PC-9 (cell line): ENCODE results near the gene MAST2. TPM values are rescaled to one million over a fixed set of nuclear protein-coding genes. Genes with fewer than 3 reads are reported as not detected.

Experiments
- BruUV-seq: library from RNA; stranded (reverse); fragments of 400-500 nt; replicated peaks from 2 replicates; lab custom pipeline; 2021; lab: Mats Ljungman, UMichigan
- CTCF ChIA-PET: fragments of 300-600 bp; sonication (Branson Sonifier 250); formaldehyde crosslinking; loops from one replicate; lab custom pipeline; 2022; ENCODE audit warnings: antibody characterized with exemption; lab: Charles Lee
- POLR2A ChIA-PET: fragments of 300-600 bp; sonication (Branson Sonifier 250); formaldehyde crosslinking; loops from one replicate; lab custom pipeline; 2022; ENCODE audit warnings: antibody characterized with exemption; ENCODE audit not compliant: unreplicated experiment; lab: Charles Lee
- DNase-seq, 2 experiments: peaks; one replicate each; pipeline versions ENCODE4 v3.0.0 to v3.0.0-alpha.2; 2015 to 2022; ENCODE audit warnings: mixed read lengths in 1 of 2
- H2AFZ ChIP-seq: fragments of 200-600 bp; sonication (generic); 2 replicates; pipeline ENCODE4 v1.8.1; 2017; ENCODE audit warnings: antibody characterized with exemption
- H3F3A ChIP-seq: fragments of 200-600 bp; sonication (generic); 2 replicates; pipeline ENCODE4 v1.8.1; 2017; ENCODE audit warnings: antibody characterized with exemption, mild to moderate bottlenecking, low read depth; ENCODE audit not compliant: insufficient read depth
- H3K27ac ChIP-seq: fragments of 200-600 bp; sonication (generic); 2 replicates; pipeline ENCODE4 v1.6.1; 2016; ENCODE audit warnings: mixed run types
- H3K27me3 ChIP-seq: fragments of 200-600 bp; sonication (generic); 2 replicates; pipeline ENCODE4 v1.6.1; 2016; ENCODE audit warnings: low read depth, mixed run types; ENCODE audit not compliant: insufficient read depth
- H3K36me3 ChIP-seq: fragments of 200-600 bp; sonication (generic); 2 replicates; pipeline ENCODE4 v1.6.1; 2016; ENCODE audit warnings: low read depth, mixed run types
- H3K4me1 ChIP-seq: fragments of 200-600 bp; sonication (generic); replicated peaks from 2 replicates; pipeline ENCODE4 v1.6.1; 2016; ENCODE audit warnings: mixed run types; ENCODE audit not compliant: insufficient read depth
- H3K4me2 ChIP-seq: fragments of 200-600 bp; sonication (generic); 2 replicates; pipeline ENCODE4 v1.6.1; 2017; ENCODE audit warnings: mixed run types
- H3K4me3 ChIP-seq: fragments of 200-600 bp; sonication (generic); 2 replicates; pipeline ENCODE4 v1.6.1; 2016; ENCODE audit warnings: mixed run types
- H3K79me2 ChIP-seq: fragments of 200-600 bp; sonication (generic); 2 replicates; pipeline ENCODE4 v1.6.1; 2017; ENCODE audit warnings: low read depth, mixed run types
- H3K9me2 ChIP-seq: fragments of 200-600 bp; sonication (generic); 2 replicates; pipeline ENCODE4 v1.8.1; 2017; ENCODE audit warnings: mild to moderate bottlenecking; ENCODE audit not compliant: insufficient read depth
- H3K9me3 ChIP-seq: fragments of 200-600 bp; sonication (generic); 2 replicates; pipeline ENCODE4 v1.8.1; 2016; ENCODE audit warnings: low read depth; ENCODE audit not compliant: insufficient read depth
- H4K20me1 ChIP-seq: fragments of 200-600 bp; sonication (generic); 2 replicates; pipeline ENCODE4 v1.8.1; 2017; ENCODE audit not compliant: insufficient read depth
- CTCF ChIP-seq: fragments of 200-600 bp; sonication (generic); conservative IDR thresholded peaks from 2 replicates; pipeline ENCODE4 v1.6.1; 2017; ENCODE audit warnings: mixed run types, antibody characterized with exemption, mild to moderate bottlenecking, moderate library complexity
- EZH2 ChIP-seq: fragments of 200-600 bp; sonication (generic); IDR thresholded peaks from 2 replicates; pipeline ENCODE4 v1.8.0; 2017; ENCODE audit warnings: antibody characterized with exemption, low read depth
- intact Hi-C: fragments of 100-400 bp; cut with micrococcal nuclease; formaldehyde crosslinking; loops from one replicate; pipeline ENCODE4 v1.10.0; 2022; ENCODE audit not compliant: unreplicated experiment
- total RNA-seq: library from RNA; stranded (reverse); gene quantifications from 2 replicates; pipeline ENCODE4 v1.2.3, GENCODE V29; 2021

MAST2 gene
- total RNA-seq, 1 experiment from 2014 or later = 58.8 TPM

- intact Hi-C loops = no loop called here
- Histone ChIP-seq H3K27ac (no peak overlapping the region), H3K4me3 (no peak overlapping the region), H4K20me1 (no peaks in the 10 kb centered on the region), H3K4me2 (no peak overlapping the region), H3F3A (no peaks in the 10 kb centered on the region), H3K4me1 (no peaks in the 10 kb centered on the region), H3K9me2 (no peaks in the 10 kb centered on the region), H3K9me3 (no peaks in the 10 kb centered on the region), H3K79me2 (no peaks in the 10 kb centered on the region), H3K36me3 (no peaks in the 10 kb centered on the region), H3K27me3 (no peaks in the 10 kb centered on the region), H2AFZ (no peak overlapping the region)
- no TSS peak for BruUV-seq
- ChIA-PET CTCF (no interaction called here), POLR2A (no interaction called here)
- TF ChIP-seq EZH2 (no peak), CTCF (no peak)
- no peak for DNase-seq
These were observed 37.2 kb upstream of the MAST2 start for GRCh38 chr1:45765999-45766792.

- no TSS peak for BruUV-seq
- POLR2A ChIA-PET = no interaction called here
- CTCF ChIA-PET = no interaction called here
These were observed 36.4 kb upstream of the MAST2 start for GRCh38 chr1:45767035-45767434.

GRCh38 chr1:45769261-45769932, 34.0 kb upstream of the MAST2 start:
- Histone ChIP-seq H3K27me3 (no peaks in the 10 kb centered on the region), H3K27ac (no peak overlapping the region), H3K9me2 (no peaks in the 10 kb centered on the region), H3K4me2 (no peak overlapping the region), H3K79me2 (no peaks in the 10 kb centered on the region), H3K9me3 (no peaks in the 10 kb centered on the region), H2AFZ (no peak overlapping the region), H4K20me1 (no peaks in the 10 kb centered on the region), H3K4me1 (no peaks in the 10 kb centered on the region), H3K4me3 (no peak overlapping the region), H3K36me3 (no peaks in the 10 kb centered on the region), H3F3A (peaks cover 3% of the 10 kb centered on the region; the same call in 1 of the 2 replicates)
- no peak for DNase-seq
- intact Hi-C loops = no loop called here
- POLR2A ChIA-PET = no interaction called here
- TF ChIP-seq CTCF (no peak), EZH2 (no peak)
- no TSS peak for BruUV-seq
- CTCF ChIA-PET = interaction anchor here (0.8 kb wide), 1 partner anchor 15 kb away, joined by 6 read pairs; no protein-coding TSS in a partner anchor

More at GRCh38 chr1:45767035-45767434, 36.4 kb upstream of the MAST2 start:
- Histone ChIP-seq H3K4me2 (no peak overlapping the region), H3K27ac (no peak overlapping the region), H3K9me3 (no peaks in the 10 kb centered on the region), H3F3A (no peaks in the 10 kb centered on the region), H3K9me2 (no peaks in the 10 kb centered on the region), H3K79me2 (no peaks in the 10 kb centered on the region), H3K36me3 (no peaks in the 10 kb centered on the region), H2AFZ (no peak overlapping the region), H3K4me1 (no peaks in the 10 kb centered on the region), H4K20me1 (no peaks in the 10 kb centered on the region), H3K4me3 (no peak overlapping the region), H3K27me3 (no peaks in the 10 kb centered on the region)
- intact Hi-C loops = no loop called here
- DNase-seq = no peak
- TF ChIP-seq CTCF = no peak
